ENCODE data around the gene RPF1.

DNA sequence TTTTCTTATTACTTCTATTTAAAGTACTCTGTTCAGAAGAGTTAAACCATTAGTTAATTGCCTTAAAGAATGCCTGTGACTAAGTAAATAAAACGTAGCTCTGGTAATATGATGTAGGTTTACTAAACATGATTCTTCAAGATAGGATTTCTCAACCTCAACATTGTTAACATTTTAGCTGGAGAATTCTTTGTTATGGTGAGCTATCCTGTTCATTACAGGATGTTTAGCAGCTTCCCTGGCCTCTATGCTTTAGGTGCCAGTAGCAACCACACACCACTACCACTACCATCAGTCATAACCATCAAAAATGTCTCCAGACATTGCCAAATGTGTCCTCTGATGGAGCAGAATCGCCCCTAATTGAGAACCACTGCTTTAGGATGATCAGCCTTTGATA lies 10.7 kb downstream of the RPF1 start:
- TF ChIP-seq SMC3 (IDR thresholded peaks at IDR 0.05), result no peak
- no peak for TF ChIP-seq NFE2L2 (conservative IDR thresholded peaks at IDR 0.05; ENCODE audit: low read length)
- TF ChIP-seq, protein P1, sequence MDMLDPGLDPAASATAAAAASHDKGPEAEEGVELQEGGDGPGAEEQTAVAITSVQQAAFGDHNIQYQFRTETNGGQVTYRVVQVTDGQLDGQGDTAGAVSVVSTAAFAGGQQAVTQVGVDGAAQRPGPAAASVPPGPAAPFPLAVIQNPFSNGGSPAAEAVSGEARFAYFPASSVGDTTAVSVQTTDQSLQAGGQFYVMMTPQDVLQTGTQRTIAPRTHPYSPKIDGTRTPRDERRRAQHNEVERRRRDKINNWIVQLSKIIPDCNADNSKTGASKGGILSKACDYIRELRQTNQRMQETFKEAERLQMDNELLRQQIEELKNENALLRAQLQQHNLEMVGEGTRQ (IDR thresholded peaks at IDR 0.05), result no peak
- TF ChIP-seq, protein P2, sequence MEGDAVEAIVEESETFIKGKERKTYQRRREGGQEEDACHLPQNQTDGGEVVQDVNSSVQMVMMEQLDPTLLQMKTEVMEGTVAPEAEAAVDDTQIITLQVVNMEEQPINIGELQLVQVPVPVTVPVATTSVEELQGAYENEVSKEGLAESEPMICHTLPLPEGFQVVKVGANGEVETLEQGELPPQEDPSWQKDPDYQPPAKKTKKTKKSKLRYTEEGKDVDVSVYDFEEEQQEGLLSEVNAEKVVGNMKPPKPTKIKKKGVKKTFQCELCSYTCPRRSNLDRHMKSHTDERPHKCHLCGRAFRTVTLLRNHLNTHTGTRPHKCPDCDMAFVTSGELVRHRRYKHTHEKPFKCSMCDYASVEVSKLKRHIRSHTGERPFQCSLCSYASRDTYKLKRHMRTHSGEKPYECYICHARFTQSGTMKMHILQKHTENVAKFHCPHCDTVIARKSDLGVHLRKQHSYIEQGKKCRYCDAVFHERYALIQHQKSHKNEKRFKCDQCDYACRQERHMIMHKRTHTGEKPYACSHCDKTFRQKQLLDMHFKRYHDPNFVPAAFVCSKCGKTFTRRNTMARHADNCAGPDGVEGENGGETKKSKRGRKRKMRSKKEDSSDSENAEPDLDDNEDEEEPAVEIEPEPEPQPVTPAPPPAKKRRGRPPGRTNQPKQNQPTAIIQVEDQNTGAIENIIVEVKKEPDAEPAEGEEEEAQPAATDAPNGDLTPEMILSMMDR (IDR thresholded peaks at IDR 0.05), result no peak
